H1 (cell line): ENCODE measurements around the gene SLC22A13. TPM values are rescaled to one million over a fixed set of nuclear protein-coding genes. Genes with fewer than 3 reads are reported as not detected.
A peak's percentile ranks its signal among the peaks of the same experiment; 100 is the strongest.

Experiments used
- CTCF ChIA-PET: fragments of 300-600 bp; sonication (Branson Sonifier 250); formaldehyde crosslinking; loops from one replicate; lab custom pipeline; 2021; ENCODE audit not compliant: partially characterized antibody; lab: Charles Lee
- POLR2A ChIA-PET: fragments of 300-600 bp; sonication (Branson Sonifier 250); formaldehyde crosslinking; loops from one replicate; lab custom pipeline; 2021; ENCODE audit warnings: inconsistent platforms; ENCODE audit not compliant: partially characterized antibody; lab: Charles Lee
- DNase-seq, 2 experiments: peaks; one replicate each; pipeline versions ENCODE4 v3.0.0 to v3.0.0-alpha.2; 2010 to 2022; ENCODE audit warnings: low spot score in 2 of 2, low read depth in 1 of 2, mixed read lengths in 1 of 2
- FAIRE-seq: peaks from 2 replicates; lab custom pipeline; 2011; peaks lifted over from hg19 to GRCh38; lab: Jason Lieb, UNC
- H2AFZ ChIP-seq: 2 replicates; pipeline ENCODE4 v1.8.1; 2012; ENCODE audit warnings: low read length, inconsistent platforms
- H2AK5ac ChIP-seq: 2 replicates; pipeline ENCODE4 v1.6.1; 2013; ENCODE audit warnings: low read depth, low read length
- H2BK120ac ChIP-seq: replicated peaks from 2 replicates; pipeline ENCODE3; 2013; ENCODE audit warnings: low read depth, low read length, inconsistent platforms
- H2BK12ac ChIP-seq: 2 replicates; pipeline ENCODE4 v1.6.1; 2013; ENCODE audit warnings: low read depth, low read length
- H2BK15ac ChIP-seq: 2 replicates; pipeline ENCODE4 v1.6.1; 2013; ENCODE audit warnings: low read length
- H2BK20ac ChIP-seq: 2 replicates; pipeline ENCODE4 v1.6.1; 2013; ENCODE audit warnings: low read length
- H2BK5ac ChIP-seq: 2 replicates; pipeline ENCODE4 v1.6.1; 2013; ENCODE audit warnings: low read depth, low read length
- H3K14ac ChIP-seq: 2 replicates; pipeline ENCODE4 v1.6.1; 2013; ENCODE audit warnings: inconsistent platforms; ENCODE audit not compliant: insufficient read length
- H3K18ac ChIP-seq: 2 replicates; pipeline ENCODE4 v1.6.1; 2013; ENCODE audit warnings: low read length; ENCODE audit errors: extremely low read depth
- H3K23ac ChIP-seq: 2 replicates; pipeline ENCODE4 v1.6.1; 2013; ENCODE audit warnings: inconsistent platforms; ENCODE audit not compliant: insufficient read length
- H3K23me2 ChIP-seq: 2 replicates; pipeline ENCODE4 v1.6.1; 2013; ENCODE audit warnings: low read depth, low read length
- H3K27ac ChIP-seq: 2 replicates; pipeline ENCODE4 v1.6.1; 2011; ENCODE audit warnings: low read depth, low read length, inconsistent platforms
- H3K27me3 ChIP-seq, 4 experiments: replicated peaks in 1 of 4; 1 replicate in 1 of 4; 2 replicates in 3 of 4; pipeline versions ENCODE4 v1.6.1 to v1.8.1; 2011 to 2013; ENCODE audit warnings: low read length in 3 of 4, mild to moderate bottlenecking in 3 of 4, inconsistent platforms in 2 of 4, mixed read lengths in 2 of 4, moderate library complexity in 1 of 4; ENCODE audit not compliant: control insufficient read depth in 3 of 4, insufficient read depth in 3 of 4; ENCODE audit errors: extremely low read depth in 1 of 4
- H3K36me3 ChIP-seq, 4 experiments: 2 replicates each; pipeline versions ENCODE4 v1.6.1 to v1.8.1; 2011 to 2013; ENCODE audit warnings: mild to moderate bottlenecking in 4 of 4, low read length in 3 of 4, moderate library complexity in 2 of 4, control low read depth in 1 of 4, inconsistent platforms in 1 of 4; ENCODE audit not compliant: insufficient read depth in 4 of 4, control insufficient read depth in 2 of 4
- H3K4ac ChIP-seq: replicated peaks from 2 replicates; pipeline ENCODE3; 2013; ENCODE audit warnings: low read length, low read depth, mixed read lengths, inconsistent platforms; ENCODE audit not compliant: insufficient read length
- H3K4me1 ChIP-seq, 4 experiments: replicated peaks in 1 of 4; 1 replicate in 1 of 4; 2 replicates in 3 of 4; pipeline versions ENCODE4 v1.6.1 to v1.8.1; 2011 to 2013; ENCODE audit warnings: low read length in 3 of 4, inconsistent platforms in 2 of 4, mixed read lengths in 1 of 4; ENCODE audit not compliant: insufficient read depth in 4 of 4, control insufficient read depth in 3 of 4
- H3K4me2 ChIP-seq, 2 experiments: 2 replicates each; pipeline versions ENCODE4 v1.6.1 to v1.8.1; 2011 to 2013; ENCODE audit warnings: low read depth in 2 of 2, low read length in 2 of 2, control low read depth in 1 of 2, inconsistent platforms in 1 of 2, mild to moderate bottlenecking in 1 of 2; ENCODE audit not compliant: insufficient read depth in 1 of 2
- H3K4me3 ChIP-seq, 4 experiments: fragments of 200-600, 300-600 bp in 1 of 4; sonication (generic), shearing (Covaris generic), sonication (Bioruptor Twin) in 1 of 4; 2 replicates each; pipeline versions ENCODE4 v1.5.1 to v1.8.1; 2011 to 2016; ENCODE audit warnings: low read length in 4 of 4, low read depth in 3 of 4, control low read depth in 2 of 4, inconsistent platforms in 2 of 4, mild to moderate bottlenecking in 2 of 4, mixed read lengths in 1 of 4, moderate library complexity in 1 of 4; ENCODE audit not compliant: insufficient read depth in 2 of 4; ENCODE audit errors: extremely low read depth in 1 of 4
- H3K56ac ChIP-seq: replicated peaks from 2 replicates; pipeline ENCODE3; 2013; ENCODE audit warnings: low read depth, mild to moderate bottlenecking, mixed read lengths, low read length, inconsistent platforms; ENCODE audit not compliant: insufficient read length
- H3K79me1 ChIP-seq: 2 replicates; pipeline ENCODE4 v1.6.1; 2013; ENCODE audit warnings: low read depth, low read length, control low read depth
- H3K79me2 ChIP-seq, 2 experiments: 2 replicates each; pipeline versions ENCODE4 v1.6.1 to v1.8.1; 2012 to 2013; ENCODE audit warnings: low read length in 2 of 2, mild to moderate bottlenecking in 2 of 2, inconsistent platforms in 1 of 2; ENCODE audit not compliant: insufficient read depth in 2 of 2, control insufficient read depth in 1 of 2
- H3K9ac ChIP-seq, 4 experiments: replicated peaks in 1 of 4; 1 replicate in 1 of 4; 2 replicates in 3 of 4; pipeline versions ENCODE4 v1.6.1 to v1.8.1; 2011 to 2013; ENCODE audit warnings: low read depth in 3 of 4, low read length in 3 of 4, control low read depth in 2 of 4, mild to moderate bottlenecking in 2 of 4, moderate library complexity in 2 of 4, inconsistent platforms in 1 of 4; ENCODE audit errors: extremely low read depth in 1 of 4
- H3K9me3 ChIP-seq, 2 experiments: 2 replicates each; pipeline versions ENCODE4 v1.6.1 to v1.8.1; 2012 to 2013; ENCODE audit warnings: mild to moderate bottlenecking in 2 of 2, moderate library complexity in 2 of 2, control low read depth in 1 of 2, inconsistent platforms in 1 of 2, low read depth in 1 of 2, low read length in 1 of 2, mixed read lengths in 1 of 2; ENCODE audit not compliant: insufficient read depth in 2 of 2
- H4K20me1 ChIP-seq, 2 experiments: replicated peaks in 1 of 2; 2 replicates each; pipeline versions ENCODE3 to v1.8.1; 2011 to 2013; ENCODE audit warnings: inconsistent platforms in 2 of 2, low read length in 2 of 2, mild to moderate bottlenecking in 1 of 2; ENCODE audit not compliant: insufficient read depth in 2 of 2, control insufficient read depth in 1 of 2
- H4K5ac ChIP-seq: 2 replicates; pipeline ENCODE4 v1.6.1; 2013; ENCODE audit warnings: low read length, low read depth, mixed read lengths, inconsistent platforms; ENCODE audit not compliant: insufficient read length
- H4K8ac ChIP-seq: 2 replicates; pipeline ENCODE4 v1.8.0; 2013; ENCODE audit warnings: mild to moderate bottlenecking, moderate library complexity, low read length, inconsistent platforms; ENCODE audit not compliant: insufficient read depth; ENCODE audit errors: extremely low read depth
- H4K91ac ChIP-seq: replicated peaks from 2 replicates; pipeline ENCODE3; 2013; ENCODE audit warnings: low read length, mixed read lengths, inconsistent platforms; ENCODE audit not compliant: insufficient read length
- KDM4A ChIP-seq: IDR thresholded peaks from one replicate; pipeline ENCODE4 v1.7.1; 2012; ENCODE audit warnings: low read depth, mild to moderate bottlenecking, moderate library complexity, low read length, inconsistent platforms; ENCODE audit not compliant: severe bottlenecking
- MAFK ChIP-seq: IDR thresholded peaks from 2 replicates; pipeline ENCODE4 v1.6.1; 2012; ENCODE audit warnings: low read depth, mild to moderate bottlenecking, improper control_type of control experiment, low read length
- WGBS, 2 experiments: shearing (Covaris generic) in 1 of 2; methylation state at CpG; one replicate each; pipeline versions ENCODE4 v1.1.6 to v1.1.7; 2013 to 2015; ENCODE audit warnings: low lambda C conversion rate in 2 of 2, mixed read lengths in 2 of 2, inconsistent platforms in 1 of 2, low coverage in 1 of 2, missing lambda C conversion rate in 1 of 2; ENCODE audit not compliant: insufficient replicate concordance in 2 of 2, insufficient coverage in 1 of 2, insufficient read length in 1 of 2; ENCODE audit errors: extremely low coverage in 1 of 2, missing lambda C conversion rate in 1 of 2; 5-methylcytosine and 5-hydroxymethylcytosine counted together
- polyA plus RNA-seq, 7 experiments: library from polyadenylated mRNA; depleted of rRNA in 3 of 7; stranded (reverse) in 5 of 7; unstranded in 2 of 7; fragments of >200 nt in 5 of 7; fragments of 200-250 nt in 2 of 7; gene quantifications; 1 replicate in 5 of 7; 2 replicates in 1 of 7; 4 replicates in 1 of 7; pipeline versions ENCODE4 v1.2.1 to v1.2.3, GENCODE V29; 2011 to 2013; ENCODE audit warnings: missing spikeins in 2 of 7, mixed read lengths in 2 of 7
- total RNA-seq: library from RNA; stranded (reverse); fragmentation: NEBNext Ultra II Directional; extraction: Animal tissue kit (Norgen Biotek cat#: 25700); gene quantifications from 2 replicates; pipeline ENCODE4 v1.2.1, GENCODE V29; 2021

SLC22A13 gene
- total and polyA plus RNA-seq, 2 of the 8 experiments (the other 6 are each of a cell fraction or from before 2014, with no cell fraction given), result 0.05 to 0.41 TPM

DNA sequence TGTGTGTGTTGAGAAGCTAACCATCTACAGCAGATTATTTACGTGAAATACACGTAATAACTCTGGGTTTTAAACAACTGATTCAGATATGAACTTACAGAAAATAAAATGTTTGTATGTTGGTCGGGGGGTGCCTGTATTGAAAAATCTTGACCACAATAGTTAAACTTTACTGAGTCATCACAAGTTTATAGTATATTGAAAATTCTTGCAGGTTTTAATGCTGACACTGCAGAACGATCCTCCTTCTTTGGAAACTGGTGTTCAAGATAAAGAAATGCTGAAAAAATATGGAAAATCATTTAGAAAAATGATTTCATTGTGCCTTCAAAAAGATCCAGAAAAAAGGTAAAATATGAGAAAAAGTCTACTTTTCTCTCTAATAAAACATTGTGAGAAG is 41.3 kb upstream of the SLC22A13 start:
- Histone ChIP-seq H4K20me1 (peaks cover 0 to 2% of the 10 kb centered on the region in 2 experiments), H3K18ac (no peak overlapping the region), H3K4me3 (no peak overlapping the region), H4K91ac (no peak overlapping the region), H2BK15ac (no peak overlapping the region), H3K27me3 (no peaks in the 10 kb centered on the region), H2AK5ac (no peak overlapping the region), H4K5ac (no peak overlapping the region), H3K4ac (no peak overlapping the region), H2BK12ac (no peak overlapping the region), H3K9me3 (no peaks in the 10 kb centered on the region), H2BK20ac (no peak overlapping the region), H3K56ac (no peak overlapping the region), H3K23me2 (no peaks in the 10 kb centered on the region), H2BK120ac (no peak overlapping the region), H3K79me2 (peaks cover 0 to 4% of the 10 kb centered on the region in 2 experiments; a peak in 1 of 4 replicates), H3K27ac (no peak overlapping the region), H3K36me3 (peaks cover 0 to 26% (median 12%) of the 10 kb centered on the region in 4 experiments; a peak in 3 of 8 replicates), H4K8ac (no peak overlapping the region), H2BK5ac (no peak overlapping the region), H2AFZ (no peak overlapping the region), H3K79me1 (no peaks in the 10 kb centered on the region), H3K14ac (no peak overlapping the region), H3K4me2 (no peak overlapping the region), H3K4me1 (no peaks in the 10 kb centered on the region), H3K23ac (no peak overlapping the region), H3K9ac (no peak overlapping the region)
- TF ChIP-seq KDM4A (no peak), MAFK (peak; percentile 83; the same call in 1 of the 2 replicates)
- FAIRE-seq (no peak), DNase-seq (no peak)
- POLR2A ChIA-PET, result no interaction called here
- WGBS, 2 experiments, result 91% methylated on average over 4 of the region's 4 CpGs; no CpG with 5 or more reads in 1 of the 2 experiments
- CTCF ChIA-PET, result no interaction called here
